GM19238 (cell line): ENCODE results near the gene UNC13A.

Experiments used
- DNase-seq: peaks from one replicate; pipeline ENCODE4 v3.0.0; 2011; ENCODE audit warnings: low spot score; ENCODE audit not compliant: insufficient read length

UNC13A gene

DNA sequence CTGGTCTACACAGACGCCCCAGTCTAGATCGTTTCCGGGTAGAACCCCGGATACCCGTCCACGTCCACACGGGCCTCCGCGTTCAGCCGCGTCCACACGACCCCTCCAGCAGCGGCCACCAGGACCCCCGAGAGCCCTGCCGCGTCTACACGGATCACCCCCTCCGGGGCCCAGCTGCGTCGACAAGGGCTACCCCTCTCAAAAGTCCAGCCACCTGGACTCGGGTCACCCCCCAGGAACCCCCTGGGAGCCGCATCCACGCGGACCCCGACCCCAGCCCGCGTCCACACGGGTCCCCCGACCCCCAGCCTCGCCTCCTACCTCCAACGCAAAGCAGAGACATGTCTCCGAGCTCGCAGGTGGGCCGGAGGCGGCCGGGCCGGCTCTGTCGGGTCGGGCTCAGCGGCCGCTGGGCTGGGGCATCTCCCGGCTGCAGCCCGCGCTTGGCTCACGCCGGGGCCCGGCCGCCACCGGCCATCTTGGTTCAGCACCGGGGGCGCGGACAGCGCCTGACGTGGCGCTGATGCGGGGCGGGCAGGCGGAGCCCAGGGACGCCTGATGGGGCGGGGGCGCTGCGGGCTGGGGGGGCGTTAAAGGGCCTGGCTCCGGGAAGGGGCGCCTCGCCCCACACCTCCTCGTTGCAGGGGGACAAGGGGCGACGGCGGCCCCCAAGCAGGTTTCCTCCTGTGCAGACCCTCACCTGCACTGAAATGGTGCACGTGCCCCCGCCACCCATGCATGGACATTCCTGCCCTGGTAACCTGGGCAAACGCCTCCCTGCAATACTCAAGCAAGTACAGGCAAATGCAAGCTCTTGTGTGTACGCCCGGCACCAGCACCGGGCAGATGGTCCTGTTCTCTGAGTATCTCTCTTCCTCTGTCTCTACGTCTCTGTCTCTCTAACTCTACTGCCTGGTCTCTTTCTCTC, at the start of gene UNC13A:
Gene UNC13A, minus strand, starts transcription at position 498 of the 928 bp plus-strand sequence. Its CDS starts 155 bp downstream, at position 343.
- DNase-seq = no peak

DNA sequence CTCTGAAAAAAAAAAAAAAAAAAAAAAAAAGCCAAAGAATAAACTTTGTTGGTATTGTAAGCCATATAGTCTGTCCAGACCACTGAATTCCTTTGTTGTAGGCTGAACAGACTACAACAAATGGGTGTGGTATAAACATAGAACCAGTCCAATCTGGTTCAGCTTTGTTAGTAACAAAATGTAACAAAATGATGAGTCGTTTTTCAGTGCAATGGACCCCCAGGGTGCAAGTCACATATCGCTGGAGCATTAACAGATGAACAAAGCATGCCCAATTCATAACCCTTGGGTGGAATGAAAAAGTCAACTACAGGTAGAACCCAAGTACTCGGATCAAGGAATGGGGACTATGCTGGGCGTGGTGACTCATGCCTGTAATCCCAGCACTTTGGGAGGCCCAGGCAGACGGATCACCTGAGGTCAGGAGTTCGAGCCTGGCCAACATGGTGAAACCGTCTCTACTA, 49.6 kb upstream of the UNC13A start:
- no peak for DNase-seq

DNA sequence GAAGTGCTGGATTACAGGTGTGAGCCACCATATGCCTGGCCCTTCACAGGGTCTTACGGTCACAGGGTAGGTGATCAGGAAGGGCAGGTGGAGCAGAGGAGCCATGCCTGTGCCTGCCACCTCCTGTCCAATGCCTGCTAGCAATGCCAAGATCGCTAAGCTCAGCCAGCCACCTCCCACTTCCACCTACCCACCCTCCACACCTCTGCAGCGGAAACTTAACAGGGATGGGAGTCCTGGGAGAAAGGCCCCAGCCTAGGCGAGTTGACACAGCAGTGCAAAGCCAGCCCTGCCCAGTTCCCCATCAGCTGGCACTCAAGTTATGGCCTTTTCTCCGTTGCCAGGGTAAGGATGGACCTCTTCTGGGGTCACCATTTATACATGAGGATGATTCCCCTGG, 47.3 kb upstream of the UNC13A start:
- DNase-seq = no peak

DNA sequence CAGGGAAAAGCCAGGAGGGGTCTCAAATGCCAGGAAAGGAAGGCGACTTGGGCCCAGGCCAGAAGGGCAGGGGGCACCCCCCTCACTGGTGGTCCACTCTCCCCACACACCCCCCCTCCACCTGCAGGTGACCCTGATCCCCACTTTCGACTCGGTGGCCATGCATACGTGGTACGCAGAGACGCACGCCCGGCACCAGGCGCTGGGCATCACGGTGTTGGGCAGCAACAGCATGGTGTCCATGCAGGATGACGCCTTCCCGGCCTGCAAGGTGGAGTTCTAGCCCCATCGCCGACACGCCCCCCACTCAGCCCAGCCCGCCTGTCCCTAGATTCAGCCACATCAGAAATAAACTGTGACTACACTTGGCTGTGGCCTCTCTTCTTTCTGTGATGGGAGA, 46.0 kb upstream of the UNC13A start:
- DNase-seq = no peak

DNA sequence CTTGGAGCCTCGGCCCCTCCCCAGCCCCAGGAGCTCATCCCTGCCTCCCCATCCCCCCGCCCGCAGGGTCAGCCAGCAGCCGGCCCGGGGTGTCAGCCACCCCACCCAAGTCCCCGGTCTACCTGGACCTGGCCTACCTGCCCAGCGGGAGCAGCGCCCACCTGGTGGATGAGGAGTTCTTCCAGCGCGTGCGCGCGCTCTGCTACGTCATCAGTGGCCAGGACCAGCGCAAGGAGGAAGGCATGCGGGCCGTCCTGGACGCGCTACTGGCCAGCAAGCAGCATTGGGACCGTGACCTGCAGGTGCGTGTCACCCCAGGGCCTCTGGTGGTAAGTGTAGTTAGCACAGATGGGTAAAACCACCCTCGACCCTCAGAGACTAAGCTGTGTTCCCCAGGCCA, 45.0 kb upstream of the UNC13A start:
- no peak for DNase-seq

DNA sequence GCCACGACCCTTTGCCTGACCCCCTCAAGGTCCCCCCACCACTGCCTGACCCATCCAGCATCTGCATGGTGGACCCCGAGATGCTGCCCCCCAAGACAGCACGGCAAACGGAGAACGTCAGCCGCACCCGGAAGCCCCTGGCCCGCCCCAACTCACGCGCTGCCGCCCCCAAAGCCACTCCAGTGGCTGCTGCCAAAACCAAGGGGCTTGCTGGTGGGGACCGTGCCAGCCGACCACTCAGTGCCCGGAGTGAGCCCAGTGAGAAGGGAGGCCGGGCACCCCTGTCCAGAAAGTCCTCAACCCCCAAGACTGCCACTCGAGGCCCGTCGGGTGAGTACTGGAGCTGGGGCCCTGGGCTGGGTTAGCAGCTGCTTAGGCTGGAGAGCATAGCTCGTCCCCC, 39.7 kb upstream of the UNC13A start:
- no peak for DNase-seq

DNA sequence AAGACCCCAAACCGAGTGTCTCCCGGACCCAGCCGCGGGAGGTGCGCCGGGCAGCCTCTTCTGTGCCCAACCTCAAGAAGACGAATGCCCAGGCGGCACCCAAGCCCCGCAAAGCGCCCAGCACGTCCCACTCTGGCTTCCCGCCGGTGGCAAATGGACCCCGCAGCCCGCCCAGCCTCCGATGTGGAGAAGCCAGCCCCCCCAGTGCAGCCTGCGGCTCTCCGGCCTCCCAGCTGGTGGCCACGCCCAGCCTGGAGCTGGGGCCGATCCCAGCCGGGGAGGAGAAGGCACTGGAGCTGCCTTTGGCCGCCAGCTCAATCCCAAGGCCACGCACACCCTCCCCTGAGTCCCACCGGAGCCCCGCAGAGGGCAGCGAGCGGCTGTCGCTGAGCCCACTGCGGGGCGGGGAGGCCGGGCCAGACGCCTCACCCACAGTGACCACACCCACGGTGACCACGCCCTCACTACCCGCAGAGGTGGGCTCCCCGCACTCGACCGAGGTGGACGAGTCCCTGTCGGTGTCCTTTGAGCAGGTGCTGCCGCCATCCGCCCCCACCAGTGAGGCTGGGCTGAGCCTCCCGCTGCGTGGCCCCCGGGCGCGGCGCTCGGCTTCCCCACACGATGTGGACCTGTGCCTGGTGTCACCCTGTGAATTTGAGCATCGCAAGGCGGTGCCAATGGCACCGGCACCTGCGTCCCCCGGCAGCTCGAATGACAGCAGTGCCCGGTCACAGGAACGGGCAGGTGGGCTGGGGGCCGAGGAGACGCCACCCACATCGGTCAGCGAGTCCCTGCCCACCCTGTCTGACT, 39.0 kb upstream of the UNC13A start:
- no peak for DNase-seq

DNA sequence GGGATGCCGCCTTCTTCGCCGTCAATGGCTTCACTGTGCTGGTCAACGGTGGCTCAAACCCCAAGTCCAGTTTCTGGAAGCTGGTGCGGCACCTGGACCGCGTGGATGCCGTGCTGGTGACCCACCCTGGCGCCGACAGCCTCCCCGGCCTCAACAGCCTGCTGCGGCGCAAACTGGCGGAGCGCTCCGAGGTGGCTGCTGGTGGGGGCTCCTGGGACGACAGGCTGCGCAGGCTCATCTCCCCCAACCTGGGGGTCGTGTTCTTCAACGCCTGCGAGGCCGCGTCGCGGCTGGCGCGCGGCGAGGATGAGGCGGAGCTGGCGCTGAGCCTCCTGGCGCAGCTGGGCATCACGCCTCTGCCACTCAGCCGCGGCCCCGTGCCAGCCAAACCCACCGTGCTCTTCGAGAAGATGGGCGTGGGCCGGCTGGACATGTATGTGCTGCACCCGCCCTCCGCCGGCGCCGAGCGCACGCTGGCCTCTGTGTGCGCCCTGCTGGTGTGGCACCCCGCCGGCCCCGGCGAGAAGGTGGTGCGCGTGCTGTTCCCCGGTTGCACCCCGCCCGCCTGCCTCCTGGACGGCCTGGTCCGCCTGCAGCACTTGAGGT, 38.1 kb upstream of the UNC13A start:
- DNase-seq = no peak

DNA sequence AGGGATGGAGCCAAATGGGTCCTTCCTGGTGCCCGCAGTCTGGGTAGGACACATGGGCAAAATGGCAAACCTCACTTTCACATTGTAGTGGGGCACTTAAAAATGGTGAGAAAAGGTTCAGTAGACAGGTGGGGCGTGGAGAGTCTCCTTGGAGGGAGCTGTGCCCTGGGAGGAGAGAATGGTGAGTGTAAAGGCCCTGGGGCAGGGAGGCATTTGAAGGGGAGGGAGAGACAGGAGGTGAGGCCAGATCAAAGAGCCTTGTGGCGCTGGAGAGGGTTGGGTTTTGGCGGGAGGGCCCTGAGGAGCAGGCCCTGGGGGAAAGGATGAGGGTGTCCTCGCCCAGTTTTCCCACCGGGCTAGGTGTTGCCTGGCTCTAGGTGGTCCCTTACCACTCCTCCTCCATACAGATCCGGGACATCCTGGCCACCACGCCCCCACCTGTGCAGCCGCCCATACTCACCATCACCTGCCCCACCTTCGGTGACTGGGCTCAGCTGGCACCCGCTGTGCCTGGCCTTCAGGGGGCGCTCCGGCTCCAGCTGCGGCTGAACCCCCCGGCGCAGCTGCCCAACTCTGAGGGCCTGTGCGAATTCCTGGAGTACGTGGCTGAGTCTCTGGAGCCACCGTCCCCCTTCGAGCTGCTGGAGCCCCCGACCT, 37.4 kb upstream of the UNC13A start:
- DNase-seq = no peak

DNA sequence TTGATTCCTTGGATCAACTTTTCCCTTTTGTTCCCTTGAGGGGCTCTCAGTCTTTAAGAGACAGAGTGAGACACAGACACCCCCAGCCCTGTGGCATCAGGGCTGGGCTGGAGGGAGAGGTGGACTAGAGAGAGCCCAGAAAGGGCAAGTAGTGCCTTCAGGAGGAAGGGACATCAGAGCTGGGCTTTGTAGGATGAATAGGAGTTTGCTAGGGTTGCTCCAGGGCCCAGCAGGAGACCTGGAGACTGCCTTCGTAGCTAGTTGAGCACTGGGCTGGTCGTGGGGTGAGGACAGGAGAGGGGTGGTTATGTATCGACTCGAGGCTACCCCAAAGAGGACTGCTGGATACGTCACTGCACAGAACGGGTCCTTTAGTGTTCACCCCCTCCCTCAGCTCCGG, 36.5 kb upstream of the UNC13A start:
- no peak for DNase-seq

DNA sequence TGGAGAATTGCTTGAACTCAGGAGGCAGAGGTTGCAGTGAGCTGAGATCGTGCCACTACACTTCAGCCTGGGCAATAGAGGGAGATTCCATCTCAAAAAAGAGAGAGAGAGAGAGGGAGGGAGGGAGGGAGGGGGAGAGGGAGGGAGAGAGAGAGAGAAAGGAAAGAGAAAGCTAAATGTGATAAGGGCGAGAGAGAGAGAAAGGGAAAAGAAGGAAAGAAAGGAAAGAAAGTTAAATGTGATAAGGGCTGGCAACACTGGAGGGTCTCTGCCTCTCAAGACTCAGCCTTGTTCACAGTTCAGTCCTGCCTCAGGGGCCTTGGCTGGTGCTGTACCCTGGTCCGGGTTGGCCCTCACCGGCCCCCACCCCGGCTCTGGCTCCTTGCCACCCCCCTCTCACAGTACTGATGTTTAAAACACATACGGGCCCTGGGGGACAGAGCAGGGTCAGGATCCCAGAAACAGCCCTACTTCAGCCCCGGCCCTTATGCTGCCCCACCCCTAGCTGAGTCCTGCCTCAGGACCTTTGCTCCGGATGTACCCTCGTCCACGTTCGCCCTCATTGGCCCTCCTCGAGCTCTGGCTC, 34.6 kb upstream of the UNC13A start:
- DNase-seq = no peak

DNA sequence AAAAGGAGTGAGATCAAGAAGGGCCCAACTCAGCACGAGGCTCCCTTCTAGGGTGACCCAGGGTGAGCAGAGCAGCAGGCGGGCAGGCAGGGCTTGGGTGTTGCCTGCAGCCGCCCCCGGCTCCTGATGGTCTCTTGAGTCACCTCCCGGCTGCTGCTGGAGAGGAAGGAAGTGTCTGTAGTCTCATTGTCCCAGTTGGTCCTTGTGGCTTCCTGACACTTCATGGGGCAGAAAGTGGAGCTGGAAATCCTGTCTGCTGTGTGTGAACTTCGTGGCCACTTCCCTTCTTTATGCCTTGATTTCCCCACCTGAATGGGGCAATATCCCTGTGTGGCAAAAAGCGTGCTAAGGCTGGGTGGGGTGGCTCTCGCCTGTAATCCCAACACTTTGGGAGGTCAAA, 33.7 kb upstream of the UNC13A start:
- no peak for DNase-seq

DNA sequence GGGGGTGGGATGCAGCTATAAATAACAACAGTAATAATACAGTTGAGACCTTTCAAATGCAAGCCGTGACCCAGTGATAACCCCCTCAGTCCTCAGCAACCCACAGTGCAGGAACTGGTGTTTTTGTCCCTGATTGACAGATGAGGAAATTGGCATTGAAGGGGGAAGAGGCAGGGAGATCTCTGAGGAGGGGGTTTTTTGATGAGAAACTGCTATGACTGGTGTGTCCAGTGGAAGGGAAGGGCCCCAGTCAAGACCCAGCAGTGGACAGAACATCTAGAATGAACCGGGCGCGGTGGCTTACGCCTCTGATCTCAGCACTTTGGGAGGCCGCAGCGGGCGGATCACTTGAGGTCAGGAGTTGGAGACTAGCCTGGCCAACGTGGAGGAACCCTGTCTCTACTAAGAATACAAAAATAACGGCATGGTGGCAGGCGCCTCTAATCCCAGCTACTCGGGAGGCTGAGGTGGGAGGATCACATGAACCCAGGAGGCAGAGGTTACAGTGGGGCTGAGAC, 33.0 kb upstream of the UNC13A start:
- no peak for DNase-seq

DNA sequence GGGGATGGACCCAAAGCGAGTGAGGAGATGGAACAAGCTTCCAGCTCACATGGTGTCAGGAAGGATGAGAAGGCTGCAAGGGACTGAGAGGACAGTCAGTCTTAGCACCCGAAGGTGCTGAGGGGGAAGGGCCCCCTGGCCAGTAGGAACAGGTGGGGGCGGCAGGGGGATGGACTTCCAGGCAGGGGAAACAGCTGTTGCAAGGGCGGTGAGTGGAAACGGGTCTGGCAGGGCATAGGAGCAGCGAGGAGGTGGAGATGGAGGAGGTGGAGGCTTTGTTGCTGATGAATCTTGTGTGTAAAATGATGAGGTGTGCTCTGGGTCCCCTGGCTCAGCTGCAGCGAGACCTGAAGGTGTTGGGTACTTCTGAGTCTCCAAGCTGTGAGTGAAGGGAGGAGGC, 32.3 kb upstream of the UNC13A start:
- DNase-seq = no peak

DNA sequence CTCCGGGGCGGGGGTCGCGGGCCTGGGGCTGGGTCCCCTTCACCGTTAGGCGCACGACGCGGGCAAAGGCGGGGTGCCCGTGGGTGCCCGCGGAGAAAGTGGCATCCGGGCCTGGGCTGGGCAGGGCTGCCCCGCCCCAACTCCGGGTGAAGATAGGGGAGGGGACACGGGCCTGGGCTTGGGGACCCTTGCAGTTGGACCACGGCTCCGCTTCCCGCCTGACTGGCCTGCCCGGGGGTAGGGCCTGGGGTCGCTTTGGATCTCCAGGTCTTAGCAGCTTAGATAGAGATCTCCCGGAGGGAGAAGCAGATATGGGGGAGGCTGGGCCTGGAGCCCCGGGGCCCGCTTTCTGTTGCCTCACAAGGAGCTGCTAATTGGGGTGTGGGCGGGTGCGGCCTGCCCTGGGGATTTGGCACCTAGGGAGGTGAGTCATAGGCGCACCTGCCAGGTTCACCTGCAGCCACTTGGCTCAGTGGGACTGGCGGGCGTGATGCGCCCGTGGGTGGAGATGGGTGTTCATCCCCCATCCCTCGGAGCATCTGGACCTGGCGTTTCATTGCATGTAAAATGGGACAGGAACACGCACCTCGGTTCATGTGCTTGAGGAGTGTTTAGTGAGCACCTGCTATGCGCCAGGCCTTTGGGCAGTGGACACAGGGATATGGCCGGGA, 31.7 kb upstream of the UNC13A start:
- peak; percentile 33 for DNase-seq

DNA sequence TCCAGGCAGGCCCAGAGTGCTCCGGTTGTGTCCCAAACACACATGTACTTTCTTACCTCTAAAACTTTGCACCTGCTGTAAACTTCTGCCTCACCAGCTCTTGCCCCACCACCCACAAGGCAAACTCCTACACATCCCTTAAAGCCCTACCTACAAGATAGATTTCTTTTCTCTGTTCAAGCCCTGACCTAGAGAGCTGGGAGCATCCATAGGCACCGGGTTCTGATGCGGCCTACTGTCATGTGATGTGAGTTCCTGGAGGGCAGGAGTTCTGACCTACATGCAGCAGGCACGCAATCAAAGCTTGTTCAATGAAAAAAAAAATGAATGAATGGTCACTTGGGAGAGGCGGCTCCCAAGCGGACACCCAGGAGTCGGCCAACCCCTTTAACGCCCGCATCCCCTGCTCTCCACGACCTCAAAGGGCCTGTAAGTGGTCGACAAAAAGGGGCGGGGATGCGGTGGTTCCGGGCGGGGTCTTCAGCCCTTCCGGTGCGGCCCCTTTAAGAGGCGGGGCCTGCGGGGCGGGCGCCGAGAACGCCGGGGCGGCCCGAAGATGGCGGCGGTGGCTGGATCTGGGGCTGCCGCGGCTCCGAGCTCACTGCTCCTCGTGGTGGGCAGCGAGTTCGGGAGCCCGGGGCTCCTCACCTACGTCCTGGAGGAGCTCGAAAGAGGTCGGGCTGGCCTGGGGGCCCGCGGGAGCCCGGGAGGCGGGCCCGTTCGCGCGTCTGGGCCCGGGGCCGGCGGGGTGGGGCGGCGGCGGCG, 31.0 kb upstream of the UNC13A start, which contains the start of gene MAP1S:
Gene MAP1S, plus strand, starts transcription at position 534 of the 765 bp plus-strand sequence. Its CDS starts 23 bp downstream, at position 557.
- DNase-seq = peak; percentile 93

DNA sequence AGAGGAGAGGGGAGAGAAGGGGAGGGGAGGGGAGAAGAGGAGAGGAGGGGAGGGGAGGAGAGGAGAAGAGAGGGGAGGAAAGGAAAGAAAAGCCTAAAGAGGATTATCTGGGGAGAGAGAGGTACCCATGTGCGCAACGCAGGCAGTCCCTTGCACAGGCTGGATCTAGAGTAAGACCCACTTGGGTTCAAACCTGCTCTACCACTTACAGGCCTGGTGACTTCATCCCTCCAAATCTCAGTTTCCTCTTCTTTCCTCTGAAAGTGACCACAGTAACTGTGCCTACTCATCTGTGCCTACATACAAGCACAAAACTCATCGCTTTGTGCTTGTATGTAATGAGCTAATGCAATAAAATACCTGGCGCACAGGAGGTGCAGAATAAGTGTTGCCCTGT, 30.4 kb upstream of the UNC13A start:
- no peak for DNase-seq

DNA sequence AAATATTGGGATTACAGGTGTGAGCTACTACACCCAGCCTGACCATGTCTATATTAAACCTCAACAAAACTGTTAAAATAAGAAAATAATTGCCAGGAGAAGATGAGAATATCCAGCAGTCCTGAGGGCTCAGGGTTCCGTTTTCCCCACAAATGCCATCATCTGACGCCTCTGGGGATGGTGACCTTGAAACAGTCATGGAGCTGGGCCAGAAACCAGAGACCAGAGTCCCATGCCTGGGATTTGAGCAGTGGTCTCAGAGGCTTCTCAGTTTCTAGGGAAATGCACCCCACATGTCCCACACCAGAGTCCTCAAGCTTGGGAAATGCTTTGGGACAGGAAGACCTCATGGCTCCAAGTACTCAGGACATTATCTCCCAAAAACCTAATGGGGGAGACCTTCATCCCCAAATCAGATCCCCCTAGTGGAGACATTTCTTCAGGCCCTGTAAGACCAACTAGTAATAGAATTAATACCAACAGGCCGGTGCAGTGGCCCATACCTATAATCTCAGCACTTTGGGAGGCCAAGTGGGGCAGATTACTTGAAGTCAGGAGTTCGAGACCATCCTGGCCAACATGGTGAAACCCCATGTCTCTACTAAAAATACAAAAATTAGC, 28.3 kb upstream of the UNC13A start:
- DNase-seq = no peak

DNA sequence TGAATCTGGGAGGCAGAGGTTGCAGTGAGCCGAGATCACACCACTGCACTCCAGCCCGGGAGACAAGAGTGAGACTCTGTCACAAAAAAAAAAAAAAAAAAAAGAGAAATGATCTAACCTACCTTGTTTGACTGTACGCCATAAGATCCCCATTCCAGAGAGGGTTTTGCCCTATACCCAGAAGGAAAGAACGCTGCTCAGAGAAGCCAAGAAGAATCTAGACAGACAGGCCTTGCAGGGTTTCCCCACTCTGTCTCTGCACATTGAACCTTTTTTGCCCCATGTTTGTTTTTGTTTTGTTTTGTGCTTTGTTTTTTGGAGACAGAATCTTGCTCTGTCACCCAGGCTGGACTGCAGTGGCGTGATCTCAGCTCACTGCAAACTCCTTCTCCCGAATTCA, 23.7 kb upstream of the UNC13A start:
- DNase-seq = no peak
